GM12865 (cell line): Measurements from ENCODE around the gene LHFPL3.

ENCODE experiments used
- DNase-seq: peaks from one replicate; pipeline ENCODE4 v3.0.0; 2010; ENCODE audit warnings: low read depth
- H3K4me3 ChIP-seq: 2 replicates; pipeline ENCODE4 v1.5.1; 2011; ENCODE audit warnings: mild to moderate bottlenecking, low read depth, low read length, control low read depth
- CTCF ChIP-seq: IDR thresholded peaks from 2 replicates; pipeline ENCODE4 v1.5.1; 2011; ENCODE audit warnings: low read length, control low read depth, low read depth, inconsistent platforms; ENCODE audit not compliant: insufficient read depth; ENCODE audit errors: missing control alignments

The LHFPL3 gene

GRCh38 chr7:104794154-104794553, 465.8 kb downstream of the LHFPL3 start:
- TF ChIP-seq CTCF = no peak
- no peak for DNase-seq
- no peak overlapping the region for H3K4me3 ChIP-seq

- no peak for DNase-seq
- TF ChIP-seq CTCF = no peak
- no peak overlapping the region for H3K4me3 ChIP-seq
Measured at GRCh38 chr7:104794589-104794988, 466.2 kb downstream of the LHFPL3 start.

DNA sequence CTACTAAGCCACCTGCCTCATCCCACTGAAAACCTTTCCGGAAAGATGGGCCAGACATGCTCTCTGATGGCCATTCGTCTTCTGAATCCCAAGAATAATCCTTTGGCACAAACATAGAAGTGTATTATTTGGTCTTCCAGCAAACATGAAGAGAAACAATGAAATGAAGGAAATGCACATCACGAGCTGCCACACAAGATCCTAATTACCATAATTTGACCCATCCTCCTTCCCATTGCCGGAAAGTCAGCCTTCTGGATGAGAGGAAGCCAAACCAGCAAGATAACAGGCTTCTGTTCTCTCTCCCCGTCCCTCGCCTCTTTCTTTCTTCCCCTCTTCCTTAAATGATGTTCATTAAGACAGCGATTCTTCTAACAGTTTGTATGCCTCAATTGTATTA, 466.7 kb downstream of the LHFPL3 start:
- no peak overlapping the region for H3K4me3 ChIP-seq

GRCh38 chr7:104795616-104796398, 467.4 kb downstream of the LHFPL3 start:
- DNase-seq = no peak

More for the DNA sequence above, 466.7 kb downstream of the LHFPL3 start:
- no peak for DNase-seq
- TF ChIP-seq CTCF = no peak

DNA sequence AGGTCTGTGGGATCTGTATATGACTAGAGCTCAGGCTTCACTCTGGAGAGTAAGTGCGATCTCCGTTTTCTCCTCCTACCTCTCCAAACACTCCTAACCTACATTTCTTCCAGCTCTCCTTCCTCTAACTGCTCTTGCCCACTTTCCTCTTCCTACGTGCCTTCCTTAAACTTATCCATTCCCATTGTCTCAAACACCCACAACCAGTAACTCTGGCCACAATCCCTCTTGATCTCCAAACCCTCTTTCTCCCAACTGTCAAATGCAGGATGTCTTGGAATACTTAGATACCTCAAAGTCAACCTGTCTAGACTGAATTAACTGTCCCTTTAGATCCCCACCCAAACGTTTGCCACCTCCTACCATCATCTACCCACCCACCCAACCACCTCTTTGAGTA, 471.9 kb downstream of the LHFPL3 start:
- H3K4me3 ChIP-seq = no peak overlapping the region
- no peak for DNase-seq
- no peak for TF ChIP-seq CTCF

More at GRCh38 chr7:104795616-104796398, 467.4 kb downstream of the LHFPL3 start:
- no peak for TF ChIP-seq CTCF
- no peak overlapping the region for H3K4me3 ChIP-seq

DNA sequence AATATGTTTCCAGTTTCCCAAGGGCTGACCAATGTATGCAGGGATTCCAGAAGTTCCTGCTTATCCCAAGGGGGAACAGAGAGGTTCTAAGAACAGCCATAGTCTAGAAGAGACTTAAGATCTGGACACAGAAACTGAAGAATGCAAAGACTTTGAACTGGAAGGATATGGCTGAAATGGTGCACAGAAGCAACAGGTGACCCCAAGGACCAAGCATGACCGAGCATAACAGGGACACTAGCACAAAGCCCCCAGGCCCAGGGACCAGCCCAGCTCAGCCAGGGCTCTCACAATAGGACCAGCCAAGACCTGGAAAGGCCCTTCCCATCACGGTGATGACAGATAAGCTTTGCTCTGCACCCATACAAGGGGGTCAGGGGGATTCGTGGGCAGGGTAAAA, 472.6 kb downstream of the LHFPL3 start:
- no peak overlapping the region for H3K4me3 ChIP-seq
- no peak for DNase-seq
- TF ChIP-seq CTCF = no peak

DNA sequence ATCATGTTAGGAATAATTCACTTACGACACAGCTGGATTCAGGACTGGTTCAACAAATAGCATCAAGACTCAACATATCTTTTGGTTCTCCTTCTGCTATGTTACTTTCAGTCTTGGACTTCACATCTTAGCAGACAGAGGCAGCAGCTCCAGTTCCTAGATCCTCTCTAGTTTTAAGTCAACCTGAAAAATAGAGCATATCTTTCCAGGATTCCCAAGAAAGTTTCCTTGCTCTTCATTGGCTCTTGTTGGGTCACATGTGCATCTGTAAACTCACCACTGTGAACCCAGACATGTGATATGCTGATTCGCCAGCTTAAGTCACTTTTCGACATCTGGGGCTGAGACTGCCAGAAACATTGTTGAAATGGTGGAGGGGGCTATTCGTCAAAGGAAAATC, 475.5 kb downstream of the LHFPL3 start:
- H3K4me3 ChIP-seq = no peak overlapping the region
- no peak for TF ChIP-seq CTCF
- DNase-seq = no peak
